Measurements from ENCODE around the gene CAPN11.

GRCh38 chr6:44142835-44143234, 15.8 kb upstream of the CAPN11 start:
- TF ChIP-seq CTCF (conservative IDR thresholded peaks at IDR 0.05 in 1 of 2, IDR thresholded peaks at IDR 0.05 in 1 of 2; ENCODE audit: low read depth in 1 of 2, low read length in 2 of 2) (no peak), EZH2 (IDR thresholded peaks at IDR 0.05; ENCODE audit: low read length, missing control alignments) (no peak)

Measured in fibroblast of lung (primary cell).